ENCODE data around the gene PPP1R16B. TPM values are rescaled to one million over a fixed set of nuclear protein-coding genes. Genes with fewer than 3 reads are reported as not detected.

Gene PPP1R16B
- total RNA-seq, 1 donor: not detected

GRCh38 chr20:38934530-38934929 is 129.0 kb downstream of the PPP1R16B start:
- Histone ChIP-seq H3K79me2 (ENCODE audit: insufficient read depth, low read length) (peaks cover 100% of the 10 kb centered on the region), H4K20me1 (ENCODE audit: insufficient read depth, low read length) (no peaks in the 10 kb centered on the region), H3K9me3 (ENCODE audit: low read depth, low read length) (no peaks in the 10 kb centered on the region), H3K4me1 (ENCODE audit: insufficient read depth, low read length) (peaks cover 32% of the 10 kb centered on the region), H3K27ac (ENCODE audit: low read depth, low read length) (no peak overlapping the region), H3K27me3 (ENCODE audit: insufficient read depth, low read length) (no peaks in the 10 kb centered on the region), H3K4me2 (ENCODE audit: insufficient read depth, low read length) (no peak overlapping the region), H2AFZ (ENCODE audit: low read length) (no peak overlapping the region), H3K36me3 (ENCODE audit: insufficient read depth, low read length) (peaks cover 11% of the 10 kb centered on the region), H3K4me3 (ENCODE audit: insufficient read depth, low read length) (no peak overlapping the region)
- no peak for DNase-seq (ENCODE audit: insufficient read length, low spot score, missing footprints)
- TF ChIP-seq CTCF (IDR thresholded peaks at IDR 0.05; ENCODE audit: extremely low read depth, low read depth, low read length): no peak

DNA sequence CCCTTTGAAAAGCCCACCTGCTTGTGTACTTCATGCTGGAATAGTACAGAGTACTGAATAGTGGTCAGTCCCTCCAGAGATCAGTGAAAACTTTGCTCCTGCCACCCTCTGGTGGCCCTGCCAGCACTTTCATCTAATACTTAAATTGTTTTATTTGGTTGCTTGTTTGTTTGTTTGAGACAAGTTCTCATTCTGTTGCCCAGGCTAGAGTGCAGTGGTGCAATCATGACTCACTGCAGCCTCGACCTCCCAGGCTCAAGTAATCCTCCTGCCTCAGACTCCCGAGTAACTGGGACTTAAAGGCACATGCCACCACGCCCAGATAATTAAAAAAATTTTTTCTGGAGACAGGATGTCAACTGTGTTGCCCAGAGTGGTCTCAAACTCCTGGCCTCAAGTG is 129.8 kb downstream of the PPP1R16B start:
- peak; percentile 48 for TF ChIP-seq CTCF (IDR thresholded peaks at IDR 0.05; ENCODE audit: extremely low read depth, low read depth, low read length)
- DNase-seq (ENCODE audit: insufficient read length, low spot score, missing footprints): no peak

DNA sequence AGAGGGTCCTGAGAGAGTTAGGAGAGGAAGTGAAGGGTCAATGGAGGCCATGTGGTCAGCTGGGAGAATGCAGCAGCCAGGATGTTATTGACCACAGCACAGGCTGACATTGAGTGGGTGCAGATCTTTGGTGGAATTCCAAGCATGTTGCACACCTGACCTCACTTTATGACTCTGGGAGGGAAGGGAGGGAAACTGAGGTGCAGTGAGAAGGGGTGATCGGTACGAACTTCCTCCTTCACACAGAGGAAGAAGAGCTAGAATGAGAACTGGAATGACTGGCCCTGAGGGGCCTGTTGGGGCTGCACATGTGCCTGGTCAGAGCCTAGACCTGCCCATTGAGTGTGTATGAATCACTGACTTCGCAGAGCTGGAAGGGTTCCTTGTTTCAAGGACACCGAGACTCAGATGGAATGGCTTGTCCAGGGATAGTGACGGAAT is 130.5 kb downstream of the PPP1R16B start:
- H3K79me2 ChIP-seq (ENCODE audit: insufficient read depth, low read length): peaks cover 100% of the 10 kb centered on the region
- DNase-seq (ENCODE audit: insufficient read length, low spot score, missing footprints): no peak
- H3K36me3 ChIP-seq (ENCODE audit: insufficient read depth, low read length): peaks cover 11% of the 10 kb centered on the region
- H3K9me3 ChIP-seq (ENCODE audit: low read depth, low read length): no peaks in the 10 kb centered on the region
- H4K20me1 ChIP-seq (ENCODE audit: insufficient read depth, low read length): no peaks in the 10 kb centered on the region
- H3K4me1 ChIP-seq (ENCODE audit: insufficient read depth, low read length): peaks cover 28% of the 10 kb centered on the region
- TF ChIP-seq CTCF (IDR thresholded peaks at IDR 0.05; ENCODE audit: extremely low read depth, low read depth, low read length): no peak
- H3K4me2 ChIP-seq (ENCODE audit: insufficient read depth, low read length): no peak overlapping the region
- H3K27me3 ChIP-seq (ENCODE audit: insufficient read depth, low read length): no peaks in the 10 kb centered on the region
- no peak overlapping the region for H3K4me3 ChIP-seq (ENCODE audit: insufficient read depth, low read length)
- peak overlapping the region; percentile 45 for H3K27ac ChIP-seq (ENCODE audit: low read depth, low read length)
- H2AFZ ChIP-seq (ENCODE audit: low read length): peak overlapping the region; percentile 49

More for the DNA sequence above, 129.8 kb downstream of the PPP1R16B start:
- Histone ChIP-seq H3K9me3 (ENCODE audit: low read depth, low read length) (no peaks in the 10 kb centered on the region), H3K36me3 (ENCODE audit: insufficient read depth, low read length) (peaks cover 11% of the 10 kb centered on the region), H3K4me1 (ENCODE audit: insufficient read depth, low read length) (peaks cover 28% of the 10 kb centered on the region), H3K4me2 (ENCODE audit: insufficient read depth, low read length) (no peak overlapping the region), H2AFZ (ENCODE audit: low read length) (peak overlapping the region; percentile 49), H3K27me3 (ENCODE audit: insufficient read depth, low read length) (no peaks in the 10 kb centered on the region), H3K4me3 (ENCODE audit: insufficient read depth, low read length) (no peak overlapping the region), H3K27ac (ENCODE audit: low read depth, low read length) (peak overlapping the region; percentile 45), H4K20me1 (ENCODE audit: insufficient read depth, low read length) (no peaks in the 10 kb centered on the region), H3K79me2 (ENCODE audit: insufficient read depth, low read length) (peaks cover 100% of the 10 kb centered on the region)

GRCh38 chr20:38937000-38937399 is 131.5 kb downstream of the PPP1R16B start:
- Histone ChIP-seq H4K20me1 (ENCODE audit: insufficient read depth, low read length) (peaks cover 3% of the 10 kb centered on the region), H3K27me3 (ENCODE audit: insufficient read depth, low read length) (no peaks in the 10 kb centered on the region), H3K36me3 (ENCODE audit: insufficient read depth, low read length) (peaks cover 14% of the 10 kb centered on the region), H3K4me1 (ENCODE audit: insufficient read depth, low read length) (peaks cover 22% of the 10 kb centered on the region), H3K9me3 (ENCODE audit: low read depth, low read length) (no peaks in the 10 kb centered on the region), H3K79me2 (ENCODE audit: insufficient read depth, low read length) (peaks cover 100% of the 10 kb centered on the region), H3K27ac (ENCODE audit: low read depth, low read length) (no peak overlapping the region), H2AFZ (ENCODE audit: low read length) (no peak overlapping the region), H3K4me3 (ENCODE audit: insufficient read depth, low read length) (no peak overlapping the region), H3K4me2 (ENCODE audit: insufficient read depth, low read length) (no peak overlapping the region)
- no peak for TF ChIP-seq CTCF (IDR thresholded peaks at IDR 0.05; ENCODE audit: extremely low read depth, low read depth, low read length)
- no peak for DNase-seq (ENCODE audit: insufficient read length, low spot score, missing footprints)

Measured in osteoblast (primary cell).